Liver (tissue), 9 donors: ENCODE measurements around the gene FITM1. TPM values are rescaled to one million over a fixed set of nuclear protein-coding genes. Genes with fewer than 3 reads are reported as not detected.

Experiments used
- DNase-seq: peaks from one replicate; pipeline ENCODE4 v3.0.0-alpha.2; 2017; ENCODE audit warnings: low spot score
- H3K27ac ChIP-seq, 2 donors: one replicate each; pipeline ENCODE4 v1.7.0; 2013; ENCODE audit warnings: inconsistent platforms in 2 of 2, low read length in 2 of 2, control low read depth in 1 of 2, low read depth in 1 of 2, mild to moderate bottlenecking in 1 of 2
- H3K27me3 ChIP-seq, 4 donors: one replicate each; pipeline versions ENCODE4 v1.6.1 to v1.7.0; 2013; ENCODE audit warnings: low read length in 3 of 4, inconsistent platforms in 1 of 4, mild to moderate bottlenecking in 1 of 4, moderate library complexity in 1 of 4; ENCODE audit not compliant: control insufficient read depth in 4 of 4, insufficient read depth in 4 of 4
- H3K36me3 ChIP-seq, 4 donors: one replicate each; pipeline versions ENCODE4 v1.6.1 to v1.7.0; 2013; ENCODE audit warnings: low read length in 3 of 4, mild to moderate bottlenecking in 3 of 4, low read depth in 1 of 4, moderate library complexity in 1 of 4; ENCODE audit not compliant: control insufficient read depth in 4 of 4, insufficient read depth in 3 of 4
- H3K4me1 ChIP-seq, 4 donors: one replicate each; pipeline versions ENCODE4 v1.6.1 to v1.7.0; 2013; ENCODE audit warnings: low read length in 3 of 4, mild to moderate bottlenecking in 3 of 4, moderate library complexity in 1 of 4; ENCODE audit not compliant: control insufficient read depth in 4 of 4, insufficient read depth in 4 of 4
- H3K4me3 ChIP-seq, 3 donors: one replicate each; pipeline versions ENCODE4 v1.6.1 to v1.7.0; 2013; ENCODE audit warnings: low read length in 3 of 3, control low read depth in 1 of 3, low read depth in 1 of 3, mild to moderate bottlenecking in 1 of 3
- H3K9ac ChIP-seq, 2 donors: one replicate each; pipeline ENCODE4 v1.7.0; 2013; ENCODE audit warnings: low read length in 2 of 2, mild to moderate bottlenecking in 2 of 2, moderate library complexity in 2 of 2, control low read depth in 1 of 2, low read depth in 1 of 2
- H3K9me3 ChIP-seq, 4 donors: one replicate each; pipeline versions ENCODE4 v1.6.1 to v1.7.0; 2013; ENCODE audit warnings: low read length in 3 of 4; ENCODE audit not compliant: control insufficient read depth in 4 of 4
- ATF3 ChIP-seq: IDR thresholded peaks from 2 replicates; pipeline ENCODE4 v1.6.1; 2016; ENCODE audit warnings: antibody characterized with exemption
- EGR1 ChIP-seq, 2 donors: IDR thresholded peaks; 2 replicates each; pipeline ENCODE4 v1.6.1; 2016 to 2018; ENCODE audit warnings: antibody characterized with exemption in 2 of 2, low read depth in 2 of 2
- FOXA1 ChIP-seq: IDR thresholded peaks from 2 replicates; pipeline ENCODE4 v1.6.1; 2016; ENCODE audit warnings: antibody characterized with exemption
- FOXA2 ChIP-seq: IDR thresholded peaks from 2 replicates; pipeline ENCODE4 v1.6.1; 2016; ENCODE audit warnings: antibody characterized with exemption
- HNF4A ChIP-seq, 2 donors: conservative IDR thresholded peaks; 2 replicates each; pipeline ENCODE4 v1.6.1; 2016; ENCODE audit warnings: antibody characterized with exemption in 2 of 2, mild to moderate bottlenecking in 2 of 2
- HNF4G ChIP-seq: IDR thresholded peaks from 2 replicates; pipeline ENCODE4 v1.6.1; 2016; ENCODE audit warnings: antibody characterized with exemption
- JUND ChIP-seq, 2 donors: IDR thresholded peaks; 2 replicates each; pipeline ENCODE4 v1.6.1; 2016; ENCODE audit warnings: antibody characterized with exemption in 2 of 2
- MAX ChIP-seq: IDR thresholded peaks from 2 replicates; pipeline ENCODE4 v1.6.1; 2016; ENCODE audit warnings: antibody characterized with exemption
- NR2F2 ChIP-seq: IDR thresholded peaks from 2 replicates; pipeline ENCODE4 v1.6.1; 2016; ENCODE audit warnings: antibody characterized with exemption
- RAD21 ChIP-seq, 2 donors: IDR thresholded peaks; 2 replicates each; pipeline ENCODE4 v1.6.1; 2016; ENCODE audit warnings: antibody characterized with exemption in 2 of 2, mild to moderate bottlenecking in 2 of 2
- REST ChIP-seq: IDR thresholded peaks from 2 replicates; pipeline ENCODE4 v1.6.1; 2016; ENCODE audit warnings: antibody characterized with exemption, mild to moderate bottlenecking
- RXRA ChIP-seq, 2 donors: IDR thresholded peaks; 2 replicates each; pipeline ENCODE4 v1.6.1; 2017 to 2018; ENCODE audit warnings: antibody characterized with exemption in 2 of 2, mild to moderate bottlenecking in 1 of 2
- YY1 ChIP-seq: IDR thresholded peaks from 2 replicates; pipeline ENCODE4 v1.6.1; 2016; ENCODE audit warnings: antibody characterized with exemption, mild to moderate bottlenecking
- WGBS: extraction: QIAGEN DNeasy Blood & Tissue Kit; methylation state at CpG from one replicate; pipeline ENCODE4 v1.1.7; 2013; 5-methylcytosine and 5-hydroxymethylcytosine counted together
- polyA plus RNA-seq, 2 donors: library from polyadenylated mRNA; stranded (reverse) in 1 of 2; unstranded in 1 of 2; fragments of 200-250 nt in 1 of 2; fragments of >200 nt in 1 of 2; fragmentation: Nextera tagmentation in 1 of 2; extraction: Ambion mirVana in 1 of 2; gene quantifications; one replicate each; pipeline versions ENCODE4 v1.2.1 to v1.2.3, GENCODE V29; 2013 to 2015
- total RNA-seq, 2 donors: library from RNA; depleted of rRNA; stranded (reverse); fragments of >200 nt; gene quantifications; one replicate each; pipeline ENCODE4 v1.2.3, GENCODE V29; 2014
- donor health status: healthy.
- donor health status: healthy.
- donor health status: healthy.
- donor health status: healthy.
- donor health status: healthy.

The FITM1 gene
- total and polyA plus RNA-seq, 4 donors: 1.7 to 16.1 (median 9.1) TPM

GRCh38 chr14:24136684-24137528, 6.4 kb downstream of the FITM1 start:
- peak overlapping the region; percentile 81 to 89 (median 85) for H3K4me3 ChIP-seq
- H3K27me3 ChIP-seq: no peaks in the 10 kb centered on the region
- H3K9me3 ChIP-seq: no peaks in the 10 kb centered on the region
- no peak for TF ChIP-seq EGR1 (IDR thresholded peaks at IDR 0.05; ENCODE audit: low read depth in 2 of 2)
- TF ChIP-seq ATF3: no peak
- TF ChIP-seq RXRA (IDR thresholded peaks at IDR 0.05): peak in 1 of 2 donors; percentile 47
- TF ChIP-seq HNF4G: no peak
- H3K9ac ChIP-seq: peak overlapping the region; percentile 56 to 79
- no peak for DNase-seq
- peaks cover 2 to 16% (median 13%) of the 10 kb centered on the region in 4 donors for H3K36me3 ChIP-seq
- 34% methylated on average over 13 of the region's 13 CpGs for WGBS
- peak overlapping the region; percentile 90 to 94 for H3K27ac ChIP-seq
- H3K4me1 ChIP-seq: peaks cover 4 to 53% (median 39%) of the 10 kb centered on the region in 4 donors

- peaks cover 4 to 49% (median 36%) of the 10 kb centered on the region in 4 donors for H3K4me1 ChIP-seq
- 93% methylated on average over 8 of the region's 8 CpGs for WGBS
- H3K27me3 ChIP-seq: no peaks in the 10 kb centered on the region
- H3K9me3 ChIP-seq: no peaks in the 10 kb centered on the region
- no peak overlapping the region for H3K9ac ChIP-seq
- TF ChIP-seq HNF4A (conservative IDR thresholded peaks at IDR 0.05): no peak
- no peak for TF ChIP-seq HNF4G
- TF ChIP-seq FOXA2: no peak
- no peak for TF ChIP-seq RAD21 (IDR thresholded peaks at IDR 0.05)
- no peak overlapping the region for H3K4me3 ChIP-seq
- H3K27ac ChIP-seq: no peak overlapping the region
- peaks cover 2 to 16% (median 13%) of the 10 kb centered on the region in 4 donors for H3K36me3 ChIP-seq
- no peak for DNase-seq
These were observed 7.3 kb downstream of the FITM1 start for GRCh38 chr14:24137529-24138395.

GRCh38 chr14:24138396-24139271, 8.2 kb downstream of the FITM1 start:
- peaks cover 4 to 46% (median 36%) of the 10 kb centered on the region in 4 donors for H3K4me1 ChIP-seq
- DNase-seq: no peak
- TF ChIP-seq RXRA (IDR thresholded peaks at IDR 0.05) (no peak), FOXA1 (no peak), HNF4A (conservative IDR thresholded peaks at IDR 0.05) (no peak), RAD21 (IDR thresholded peaks at IDR 0.05) (no peak), HNF4G (no peak), MAX (no peak), JUND (IDR thresholded peaks at IDR 0.05) (no peak), YY1 (no peak), EGR1 (IDR thresholded peaks at IDR 0.05; ENCODE audit: low read depth in 2 of 2) (no peak), ATF3 (no peak), REST (no peak), NR2F2 (no peak), FOXA2 (no peak)
- peaks cover 2 to 18% (median 15%) of the 10 kb centered on the region in 4 donors for H3K36me3 ChIP-seq
- H3K9me3 ChIP-seq: no peaks in the 10 kb centered on the region
- no peak overlapping the region for H3K4me3 ChIP-seq
- H3K9ac ChIP-seq: no peak overlapping the region
- 87% methylated on average over 13 of the region's 13 CpGs for WGBS
- no peak overlapping the region for H3K27ac ChIP-seq
- H3K27me3 ChIP-seq: no peaks in the 10 kb centered on the region
